AML-193 (cell line): ENCODE results near the gene SLC12A7.
"Not testable (repeated sequence)": the region's sequence is repeated elsewhere in the genome, so short reads cannot be mapped to it uniquely, and the experiment has no call there.

Experiments used
- DNase-seq, 2 experiments: peaks; one replicate each; lab custom pipeline; 2025; lab: John Stamatoyannopoulos, UW

SLC12A7 gene

GRCh38 chr5:1140818-1141189 lies 28.9 kb upstream of the SLC12A7 start:
- DNase-seq, result no peak

DNA sequence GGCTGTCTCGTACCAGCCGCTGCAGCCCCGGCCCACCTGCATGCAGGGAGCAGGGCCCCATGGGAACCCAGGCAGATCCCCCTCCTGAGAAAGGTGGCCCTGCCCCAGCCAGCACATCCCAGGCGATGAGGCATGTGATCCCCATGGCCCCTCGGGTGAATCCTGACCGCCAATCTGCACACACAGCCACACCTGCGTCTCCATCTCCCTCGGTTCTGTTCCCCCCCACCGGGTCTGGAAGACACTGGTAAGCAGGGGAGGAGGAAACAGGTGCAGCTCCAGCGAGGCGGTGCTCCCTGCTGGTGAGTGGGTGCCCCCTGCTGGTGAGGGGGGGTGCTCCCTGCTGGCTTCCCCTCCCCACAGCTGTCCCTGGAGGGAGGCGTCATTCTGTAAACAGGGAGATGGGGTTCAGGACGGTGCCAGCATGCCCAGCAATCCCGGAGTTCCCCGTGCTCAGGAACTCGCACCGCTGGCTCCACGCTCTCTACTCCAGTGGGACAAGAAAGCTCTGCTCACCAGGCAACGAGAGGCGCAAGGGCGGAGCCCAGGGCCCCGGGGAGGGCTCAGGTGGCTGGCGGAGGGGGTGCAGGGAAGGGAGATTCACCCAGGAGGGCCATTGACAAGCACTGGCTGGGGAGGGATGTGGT lies 28.4 kb upstream of the SLC12A7 start:
- peak; percentile 11 to 43 for DNase-seq

DNA sequence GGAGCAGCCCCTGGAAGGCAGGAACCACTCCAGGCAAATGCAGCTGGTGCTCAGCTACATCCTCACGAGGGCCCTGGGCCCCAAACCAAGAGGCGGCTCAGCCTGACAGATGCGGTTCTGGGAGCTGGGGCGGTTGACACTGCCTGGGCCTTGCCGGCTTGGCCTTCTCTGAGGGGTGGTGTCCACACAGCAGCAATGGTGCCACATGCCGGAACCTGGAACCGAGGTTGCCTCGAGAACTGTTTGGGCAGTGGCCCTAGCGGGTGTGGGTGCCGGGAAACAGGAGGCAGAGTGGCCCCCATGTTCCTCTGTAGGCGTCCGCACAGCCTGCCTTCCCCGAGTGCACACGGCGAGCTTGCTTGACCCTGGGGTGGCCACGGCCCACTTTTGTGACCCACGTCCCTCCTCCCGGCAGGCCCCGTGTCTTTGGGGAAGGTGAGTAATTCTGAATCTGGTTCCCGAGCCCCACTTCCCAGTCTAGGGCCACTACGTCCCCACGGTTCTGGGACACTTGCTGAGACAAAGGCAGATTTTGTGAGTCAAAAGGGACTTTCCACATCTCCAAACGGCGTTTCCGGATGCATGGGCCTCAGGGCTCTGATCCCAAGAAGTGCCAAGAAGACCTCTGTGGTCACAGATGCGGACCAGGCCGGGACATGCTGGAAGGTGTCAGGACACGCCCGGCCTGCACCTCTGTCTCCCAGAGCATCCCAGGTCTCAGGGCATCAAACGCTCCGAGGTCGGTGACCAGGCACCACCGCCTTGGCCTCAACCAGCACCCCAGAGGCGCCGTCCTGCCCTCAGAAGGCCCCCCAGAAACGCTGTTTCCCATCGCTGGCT lies 27.7 kb upstream of the SLC12A7 start:
- DNase-seq, result no peak

DNA sequence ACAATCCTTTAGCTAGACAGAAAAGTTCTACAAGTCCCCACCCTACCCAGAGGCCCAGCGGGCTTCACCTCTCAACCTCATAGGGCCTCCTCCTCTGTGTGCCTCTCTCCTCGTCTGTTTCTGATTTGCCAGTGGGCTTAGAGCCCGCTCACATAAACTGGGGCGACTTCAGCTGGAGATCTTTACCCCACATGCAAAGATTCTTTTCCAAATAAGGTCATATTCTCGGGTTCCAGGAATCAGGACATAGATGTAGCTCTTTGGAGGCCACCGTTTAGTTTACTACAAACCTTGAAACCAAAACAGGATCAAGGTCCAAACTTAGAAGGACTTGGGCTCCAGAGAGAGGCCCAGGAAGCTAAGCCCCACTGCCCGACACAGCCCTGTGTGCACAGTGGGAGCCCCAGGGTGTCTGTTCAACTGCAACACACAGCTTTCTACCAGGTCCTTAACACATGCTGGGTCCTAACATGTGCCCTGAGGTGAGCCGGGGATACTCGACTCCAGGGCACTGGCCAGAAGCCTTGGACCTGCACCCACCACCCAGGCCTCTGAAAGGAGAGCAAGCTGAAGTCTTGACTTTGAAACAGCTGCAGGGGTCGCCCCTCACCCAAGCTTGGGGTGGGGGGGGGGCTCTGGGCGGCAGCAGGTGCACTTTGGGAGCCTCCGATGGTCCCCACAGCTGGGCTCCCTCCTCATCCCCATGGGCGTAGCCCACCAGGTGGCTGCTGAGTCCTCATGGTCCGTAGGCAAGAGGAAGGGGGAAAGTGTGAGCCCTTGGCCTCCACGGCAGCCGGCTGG lies 26.8 kb upstream of the SLC12A7 start:
- no peak for DNase-seq

- no peak for DNase-seq
Measured at GRCh38 chr5:1137567-1138444, 25.9 kb upstream of the SLC12A7 start.

- no peak for DNase-seq
Measured at GRCh38 chr5:1136814-1137213, 25.0 kb upstream of the SLC12A7 start.

GRCh38 chr5:1135696-1136525 lies 24.0 kb upstream of the SLC12A7 start:
- DNase-seq, result no peak

GRCh38 chr5:1134478-1134877 lies 22.6 kb upstream of the SLC12A7 start:
- DNase-seq, result no peak

- DNase-seq, result no peak
Measured at GRCh38 chr5:1133510-1134201, 21.8 kb upstream of the SLC12A7 start.

DNA sequence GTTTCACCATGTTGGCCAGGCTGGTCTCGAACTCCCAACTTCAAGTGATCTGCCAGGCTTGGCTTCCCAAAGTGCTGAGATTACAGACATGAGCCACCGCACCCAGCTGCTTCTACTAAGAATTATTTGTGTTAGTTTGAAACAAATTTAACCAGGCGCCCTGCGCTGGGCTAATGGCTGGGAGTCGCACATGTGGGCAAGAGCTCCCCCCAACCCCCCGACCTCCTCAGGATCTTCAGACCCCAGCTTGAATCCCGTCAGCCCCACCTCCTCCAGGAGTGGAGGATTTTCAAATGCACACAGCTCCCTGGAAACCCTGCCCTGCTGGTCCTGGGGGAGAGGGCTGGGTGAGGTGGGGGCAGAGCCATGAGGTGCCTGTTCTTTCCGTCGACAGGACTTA lies 21.2 kb upstream of the SLC12A7 start:
- no peak for DNase-seq

DNA sequence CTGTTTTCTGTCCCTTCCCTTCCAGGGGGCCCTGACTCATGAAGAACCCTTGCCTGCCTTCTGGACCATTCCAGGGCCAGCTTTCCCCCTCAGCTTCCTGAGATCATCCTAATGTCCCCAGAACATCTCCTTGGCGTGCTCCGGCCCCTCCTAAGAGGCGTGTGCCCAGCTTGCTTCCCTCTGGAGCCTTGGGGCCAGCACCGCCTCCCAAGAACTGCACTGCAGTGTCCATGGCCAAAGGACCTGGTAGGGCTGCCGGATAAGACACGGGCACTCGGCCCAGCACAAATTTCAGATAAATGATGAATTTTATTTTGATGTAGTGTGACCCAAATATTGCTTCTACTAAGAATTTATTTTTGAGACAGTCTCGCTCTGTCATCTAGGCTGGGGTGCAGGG lies 20.7 kb upstream of the SLC12A7 start:
- DNase-seq, result no peak

- no peak for DNase-seq
Measured at GRCh38 chr5:1131726-1132125, 19.9 kb upstream of the SLC12A7 start.

DNA sequence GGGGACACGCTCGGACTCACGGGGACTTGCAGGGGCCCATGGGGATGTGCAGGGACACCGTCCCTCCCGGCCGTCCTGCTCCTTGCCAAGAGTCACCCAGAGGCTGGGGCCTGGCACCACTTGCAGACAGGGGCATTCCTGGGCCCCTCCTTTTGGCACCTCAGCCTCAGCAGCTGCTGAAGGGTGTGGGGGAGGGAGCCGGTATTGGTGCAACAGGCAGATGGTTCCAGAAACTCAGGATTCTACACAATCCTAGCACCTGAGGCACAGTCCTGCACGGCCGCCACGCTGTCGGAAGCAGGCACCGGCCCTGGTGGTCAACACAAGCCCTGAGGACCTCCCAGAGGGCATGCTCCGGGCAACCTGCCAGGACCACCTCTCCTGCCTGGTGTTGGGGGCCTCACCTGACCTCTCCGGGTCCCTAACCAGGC lies 19.3 kb upstream of the SLC12A7 start:
- no peak for DNase-seq

- no peak for DNase-seq
Measured at GRCh38 chr5:1130218-1130946, 18.5 kb upstream of the SLC12A7 start.

DNA sequence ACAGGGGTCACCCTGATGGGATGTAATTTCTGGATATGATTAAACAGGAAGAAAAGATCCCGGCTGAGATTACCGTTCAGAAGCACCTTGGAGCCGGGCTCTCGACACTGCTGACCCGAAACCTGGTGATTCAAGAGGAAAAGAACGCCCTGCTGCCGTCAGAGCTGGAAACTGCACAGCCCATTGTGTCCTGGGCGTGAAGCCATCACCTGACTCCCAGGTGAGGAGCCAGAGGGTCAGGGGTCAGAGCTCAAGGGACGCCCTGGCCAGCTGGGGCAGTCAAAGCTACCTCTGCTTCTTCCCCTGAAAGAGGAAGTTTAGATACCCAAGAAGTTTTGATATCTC lies 17.8 kb upstream of the SLC12A7 start:
- DNase-seq, result no peak

DNA sequence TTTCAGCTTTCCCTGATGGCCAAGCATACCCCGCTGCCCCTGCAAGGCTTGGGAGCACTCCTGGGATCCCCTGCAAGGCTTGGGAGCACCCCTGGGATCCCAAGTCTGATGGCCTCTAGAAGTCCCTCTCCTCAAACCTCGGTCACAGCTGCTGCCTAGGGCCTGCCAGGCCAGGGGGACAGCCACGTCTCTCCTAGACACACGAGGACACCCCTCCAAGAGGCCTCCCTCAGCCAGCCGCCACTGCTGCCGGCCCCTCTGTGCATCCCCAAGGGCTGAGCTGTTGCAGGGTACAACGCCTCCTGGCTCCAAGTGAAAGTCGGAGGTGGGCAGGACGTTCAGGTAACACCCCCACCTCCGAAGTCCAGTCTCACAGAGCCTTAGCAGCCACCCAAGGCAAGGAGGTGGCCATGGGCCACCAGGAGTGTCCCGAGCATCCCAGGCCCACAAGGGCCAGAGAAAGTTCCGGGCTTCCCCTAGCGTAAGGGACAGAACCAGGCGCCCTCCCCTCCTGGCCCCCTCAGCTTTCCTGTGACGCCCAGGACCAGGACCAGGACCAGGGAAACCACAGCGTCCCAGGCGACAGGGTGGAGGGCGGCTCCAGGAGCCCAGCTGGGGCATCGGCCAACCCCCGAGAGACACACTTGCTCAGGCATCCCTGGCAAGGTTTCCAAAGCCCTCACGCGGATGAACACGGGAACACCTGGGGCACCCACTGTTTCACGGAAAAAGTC lies 17.3 kb upstream of the SLC12A7 start:
- DNase-seq, result no peak

GRCh38 chr5:1127959-1128785 lies 16.3 kb upstream of the SLC12A7 start:
- no peak for DNase-seq

DNA sequence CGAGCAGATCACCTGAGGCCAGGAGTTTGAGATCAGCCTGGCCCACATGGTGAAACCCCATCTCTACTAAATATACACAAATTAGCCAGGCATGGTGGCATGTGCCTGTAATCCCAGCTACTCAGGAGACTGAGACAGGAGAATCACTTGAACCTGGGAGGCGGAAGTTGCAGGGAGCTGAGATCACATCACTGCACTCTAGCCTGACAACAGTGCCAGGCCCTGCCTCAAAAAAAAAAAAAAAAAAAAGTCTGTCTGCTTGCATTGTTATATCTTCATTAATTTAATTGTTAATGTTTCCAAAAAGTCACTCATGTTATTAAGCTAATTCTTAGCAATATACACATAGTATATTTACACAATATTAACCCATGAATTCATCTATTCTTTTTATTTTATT lies 13.8 kb upstream of the SLC12A7 start:
- DNase-seq, result not testable (repeated sequence)
